Endothelial cell (in vitro differentiated cells): Measurements from ENCODE around the gene DYSF. TPM values are rescaled to one million over a fixed set of nuclear protein-coding genes. Genes with fewer than 3 reads are reported as not detected.

Experiments used
- DNase-seq: peaks from one replicate; pipeline ENCODE4 v3.0.0; 2021; ENCODE audit warnings: low spot score
- H3K27ac Mint-ChIP-seq: one replicate; pipeline ENCODE4 v1.8.0; 2021; ENCODE audit warnings: mixed read lengths, inconsistent platforms; ENCODE audit not compliant: unreplicated experiment
- H3K27me3 Mint-ChIP-seq: one replicate; pipeline ENCODE4 v1.8.0; 2021; ENCODE audit warnings: mild to moderate bottlenecking, moderate library complexity, mixed read lengths, inconsistent platforms; ENCODE audit not compliant: unreplicated experiment
- H3K36me3 Mint-ChIP-seq: one replicate; pipeline ENCODE4 v1.8.0; 2021; ENCODE audit warnings: mild to moderate bottlenecking, low read depth, mixed read lengths, inconsistent platforms; ENCODE audit not compliant: unreplicated experiment
- H3K4me1 Mint-ChIP-seq: one replicate; pipeline ENCODE4 v1.8.0; 2021; ENCODE audit warnings: mild to moderate bottlenecking, mixed read lengths, inconsistent platforms; ENCODE audit not compliant: unreplicated experiment
- H3K4me3 Mint-ChIP-seq: one replicate; pipeline ENCODE4 v1.8.0; 2021; ENCODE audit warnings: mild to moderate bottlenecking, mixed read lengths, inconsistent platforms; ENCODE audit not compliant: unreplicated experiment
- H3K9me3 Mint-ChIP-seq: one replicate; pipeline ENCODE4 v1.8.0; 2021; ENCODE audit warnings: mixed read lengths, inconsistent platforms; ENCODE audit not compliant: unreplicated experiment
- total RNA-seq: library from RNA; stranded (reverse); fragmentation: NEBNext Ultra II Directional; extraction: Animal tissue kit (Norgen Biotek cat#: 25700); gene quantifications from one replicate; pipeline ENCODE4 v1.2.1, GENCODE V29; 2021; ENCODE audit not compliant: unreplicated experiment
- TF ChIP-seq, protein P1 (sequence below): fragments of 200-600 bp; sonication (generic); IDR thresholded peaks from one replicate; pipeline ENCODE4 v1.5.0; 2021; ENCODE audit warnings: antibody characterized with exemption; ENCODE audit not compliant: unreplicated experiment

DYSF gene
- total RNA-seq, 1 donor from 2014 or later, result 566 TPM

DNA sequence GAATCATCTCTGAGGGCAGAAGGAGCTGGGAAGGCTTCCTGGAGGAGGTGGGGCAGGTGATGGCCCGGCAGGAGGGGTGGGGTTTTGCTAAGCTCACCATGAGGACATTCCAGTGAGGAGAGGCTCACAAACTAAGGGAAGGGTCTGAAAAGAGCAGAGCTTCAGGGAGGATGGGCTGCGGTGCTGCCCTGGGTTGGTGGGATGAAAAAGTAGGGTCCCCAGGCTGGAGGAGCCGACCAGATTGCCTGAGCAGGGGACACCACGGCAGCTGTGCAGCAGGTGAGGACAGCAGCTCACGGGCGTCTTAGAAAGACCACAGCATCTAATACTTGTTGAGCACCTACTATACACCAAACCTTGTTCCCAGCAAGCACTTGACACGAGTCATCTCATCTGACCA lies 82.2 kb downstream of the DYSF start:
- Mint-ChIP-seq H3K27me3 (peaks cover 11% of the 10 kb centered on the region), H3K4me1 (peaks cover 13% of the 10 kb centered on the region), H3K4me3 (peak overlapping the region; percentile 73), H3K27ac (peak overlapping the region; percentile 52), H3K9me3 (no peaks in the 10 kb centered on the region), H3K36me3 (peaks cover 82% of the 10 kb centered on the region)
- TF ChIP-seq, protein P1, sequence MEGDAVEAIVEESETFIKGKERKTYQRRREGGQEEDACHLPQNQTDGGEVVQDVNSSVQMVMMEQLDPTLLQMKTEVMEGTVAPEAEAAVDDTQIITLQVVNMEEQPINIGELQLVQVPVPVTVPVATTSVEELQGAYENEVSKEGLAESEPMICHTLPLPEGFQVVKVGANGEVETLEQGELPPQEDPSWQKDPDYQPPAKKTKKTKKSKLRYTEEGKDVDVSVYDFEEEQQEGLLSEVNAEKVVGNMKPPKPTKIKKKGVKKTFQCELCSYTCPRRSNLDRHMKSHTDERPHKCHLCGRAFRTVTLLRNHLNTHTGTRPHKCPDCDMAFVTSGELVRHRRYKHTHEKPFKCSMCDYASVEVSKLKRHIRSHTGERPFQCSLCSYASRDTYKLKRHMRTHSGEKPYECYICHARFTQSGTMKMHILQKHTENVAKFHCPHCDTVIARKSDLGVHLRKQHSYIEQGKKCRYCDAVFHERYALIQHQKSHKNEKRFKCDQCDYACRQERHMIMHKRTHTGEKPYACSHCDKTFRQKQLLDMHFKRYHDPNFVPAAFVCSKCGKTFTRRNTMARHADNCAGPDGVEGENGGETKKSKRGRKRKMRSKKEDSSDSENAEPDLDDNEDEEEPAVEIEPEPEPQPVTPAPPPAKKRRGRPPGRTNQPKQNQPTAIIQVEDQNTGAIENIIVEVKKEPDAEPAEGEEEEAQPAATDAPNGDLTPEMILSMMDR, result no peak
- DNase-seq, result no peak

DNA sequence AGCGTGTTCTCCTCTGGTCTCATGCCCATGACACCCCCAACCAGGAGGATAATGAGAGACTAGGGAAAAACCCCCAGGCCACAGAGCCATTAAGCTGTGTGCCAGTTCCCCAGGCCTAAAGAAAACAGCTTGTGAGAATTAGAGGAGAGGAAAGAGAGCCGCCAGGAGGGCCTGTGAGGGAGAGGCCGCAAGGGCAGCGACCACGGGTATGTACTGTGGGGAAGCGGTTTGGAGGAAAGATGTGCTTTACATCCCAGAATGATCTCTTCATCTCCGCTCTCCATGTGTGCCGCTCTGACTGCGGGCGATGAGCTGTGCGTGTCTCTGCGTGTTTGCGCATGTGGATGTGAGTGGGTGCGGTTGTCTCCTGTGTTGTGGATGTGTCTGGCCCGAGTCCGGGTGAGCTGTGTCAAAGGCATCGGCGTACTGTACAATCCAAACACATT lies 82.9 kb downstream of the DYSF start:
- peaks cover 7% of the 10 kb centered on the region for H3K4me1 Mint-ChIP-seq
- H3K27me3 Mint-ChIP-seq, result peaks cover 8% of the 10 kb centered on the region
- peak overlapping the region; percentile 73 for H3K27ac Mint-ChIP-seq
- no peak for DNase-seq
- no peaks in the 10 kb centered on the region for H3K9me3 Mint-ChIP-seq
- H3K4me3 Mint-ChIP-seq, result peak overlapping the region; percentile 80
- TF ChIP-seq, protein P1, result no peak
- H3K36me3 Mint-ChIP-seq, result peaks cover 75% of the 10 kb centered on the region

DNA sequence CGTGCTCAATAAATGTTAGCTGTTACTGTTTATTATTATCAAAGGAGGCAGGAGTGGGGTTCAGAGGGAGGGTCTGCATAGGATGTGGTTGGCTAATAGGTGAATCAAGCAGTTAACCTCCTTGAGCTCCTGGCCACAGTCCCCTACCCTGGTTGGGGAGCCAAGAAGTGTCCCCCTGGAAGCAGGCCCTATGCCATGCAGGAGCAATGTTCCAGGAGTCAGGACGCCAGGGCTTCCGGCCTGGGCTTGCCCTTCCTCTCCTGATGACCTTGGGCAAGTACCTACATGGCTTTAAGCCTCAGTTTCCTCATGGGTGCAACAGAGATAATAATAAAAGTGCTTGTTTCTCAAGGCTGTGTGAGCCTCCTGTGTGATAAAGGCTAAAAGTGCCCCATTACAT lies 84.9 kb downstream of the DYSF start:
- Mint-ChIP-seq H3K27ac (no peak overlapping the region), H3K36me3 (peaks cover 68% of the 10 kb centered on the region)
- TF ChIP-seq, protein P1, result no peak

DNA sequence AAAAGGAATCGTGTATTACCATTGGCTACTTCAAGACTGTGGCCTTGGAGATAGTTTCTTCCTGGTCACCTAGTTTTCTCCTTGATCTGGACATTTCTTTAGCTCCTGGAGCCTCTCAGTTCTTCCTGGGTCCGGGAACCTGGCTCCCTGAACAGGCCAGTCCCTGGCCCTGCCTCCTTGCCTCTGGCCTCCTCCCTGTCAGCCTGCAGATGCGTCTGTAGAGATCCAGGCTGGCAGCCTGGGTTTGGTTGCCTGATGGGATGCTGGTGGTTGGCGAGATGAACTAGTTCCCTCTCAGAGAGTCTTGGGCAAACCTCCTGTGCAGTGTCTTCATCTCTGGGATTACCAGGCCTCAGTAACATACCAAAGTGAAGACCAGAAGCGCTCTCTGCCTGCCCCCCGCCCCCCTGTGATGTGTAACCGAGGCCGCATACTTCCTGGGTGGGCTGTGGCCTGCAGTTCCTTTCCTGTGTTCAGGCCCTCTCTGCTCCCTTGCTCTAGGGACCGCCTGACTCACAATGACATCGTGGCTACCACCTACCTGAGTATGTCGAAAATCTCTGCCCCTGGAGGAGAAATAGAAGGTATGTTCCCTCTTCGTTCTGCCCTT lies 85.4 kb downstream of the DYSF start:
- H3K27ac Mint-ChIP-seq, result no peak overlapping the region
- TF ChIP-seq, protein P1, result no peak
- H3K27me3 Mint-ChIP-seq, result peaks cover 4% of the 10 kb centered on the region
- peaks cover 66% of the 10 kb centered on the region for H3K36me3 Mint-ChIP-seq
- no peaks in the 10 kb centered on the region for H3K9me3 Mint-ChIP-seq
- DNase-seq, result no peak
- H3K4me3 Mint-ChIP-seq, result no peak overlapping the region
- peaks cover 6% of the 10 kb centered on the region for H3K4me1 Mint-ChIP-seq

More for the DNA sequence above, 84.9 kb downstream of the DYSF start:
- H3K4me3 Mint-ChIP-seq, result no peak overlapping the region
- H3K27me3 Mint-ChIP-seq, result peaks cover 6% of the 10 kb centered on the region
- no peaks in the 10 kb centered on the region for H3K9me3 Mint-ChIP-seq
- no peak for DNase-seq
- H3K4me1 Mint-ChIP-seq, result peaks cover 5% of the 10 kb centered on the region

DNA sequence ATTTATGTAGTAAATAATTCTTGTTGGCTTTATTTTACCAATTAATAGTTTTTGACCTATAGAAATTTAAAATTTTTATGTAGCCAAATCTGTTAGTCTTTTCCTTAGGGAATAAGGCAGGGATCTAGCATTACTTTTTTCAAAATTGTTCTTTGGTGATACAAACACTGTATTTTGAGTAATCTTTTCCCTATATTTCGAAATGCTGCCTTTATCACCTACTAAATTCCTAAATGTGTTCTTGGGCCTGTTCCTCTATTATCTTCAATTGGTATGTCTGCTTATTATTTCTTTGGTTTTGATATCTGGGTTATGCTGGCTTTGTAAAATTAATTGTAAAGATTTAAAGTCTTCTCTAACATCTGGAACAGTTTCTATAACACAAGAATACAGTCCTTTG lies 87.5 kb downstream of the DYSF start:
- TF ChIP-seq, protein P1, result no peak
- Mint-ChIP-seq H3K4me1 (peaks cover 25% of the 10 kb centered on the region), H3K27ac (no peak overlapping the region), H3K9me3 (no peaks in the 10 kb centered on the region), H3K27me3 (peaks cover 17% of the 10 kb centered on the region), H3K36me3 (peaks cover 69% of the 10 kb centered on the region), H3K4me3 (no peak overlapping the region)
- DNase-seq, result no peak
